Bronchial epithelial cell (primary cell): Measurements from ENCODE around the gene LDLRAD4. TPM values are rescaled to one million over a fixed set of nuclear protein-coding genes. Genes with fewer than 3 reads are reported as not detected.

Experiments
- DNase-seq: peaks from one replicate; pipeline ENCODE4 v3.0.0-alpha.2; 2010; ENCODE audit warnings: low read depth
- FAIRE-seq: peaks from 2 replicates; lab custom pipeline; 2011; peaks lifted over from hg19 to GRCh38; lab: Jason Lieb, UNC
- H3K27me3 ChIP-seq: 2 replicates; pipeline ENCODE4 v1.5.1; 2011; ENCODE audit warnings: low read length; ENCODE audit not compliant: control insufficient read depth, insufficient read depth
- H3K36me3 ChIP-seq: 2 replicates; pipeline ENCODE4 v1.5.1; 2011; ENCODE audit warnings: low read length; ENCODE audit not compliant: control insufficient read depth, insufficient read depth
- H3K4me3 ChIP-seq: 2 replicates; pipeline ENCODE4 v1.5.1; 2011; ENCODE audit warnings: mild to moderate bottlenecking, low read depth, low read length, control low read depth
- total RNA-seq: library from RNA; depleted of rRNA; stranded (reverse); fragments of >200 nt; gene quantifications from 2 replicates; pipeline ENCODE4 v1.2.1, GENCODE V29; 2014
- TF ChIP-seq, protein P1 (sequence below): IDR thresholded peaks from 2 replicates; pipeline ENCODE4 v1.5.1; 2011; ENCODE audit warnings: mild to moderate bottlenecking, moderate library complexity, low read length, control low read depth, inconsistent platforms; ENCODE audit not compliant: insufficient read depth, severe bottlenecking

The LDLRAD4 gene
- total RNA-seq, 1 donor from 2014 or later = not detected

DNA sequence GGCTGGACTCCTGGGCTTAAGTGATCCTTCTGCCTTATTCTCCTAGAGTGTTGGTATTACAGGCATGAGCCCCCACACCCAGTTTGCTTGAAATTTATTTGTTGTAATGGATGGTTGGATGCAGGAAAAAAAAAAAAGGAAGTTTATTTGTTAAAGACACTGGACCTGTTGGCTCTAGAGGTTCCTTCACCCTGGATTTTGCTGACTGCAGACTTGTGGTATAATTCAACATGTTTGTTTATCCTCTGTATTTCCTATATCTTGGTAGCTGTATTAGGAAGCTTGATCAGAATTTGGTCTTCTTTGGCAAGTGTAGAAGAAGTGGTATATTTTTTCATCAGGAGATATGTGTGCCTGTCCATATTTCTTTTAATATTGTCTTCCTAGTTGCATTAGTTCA is 138.7 kb downstream of the LDLRAD4 start:
- TF ChIP-seq, protein P1, sequence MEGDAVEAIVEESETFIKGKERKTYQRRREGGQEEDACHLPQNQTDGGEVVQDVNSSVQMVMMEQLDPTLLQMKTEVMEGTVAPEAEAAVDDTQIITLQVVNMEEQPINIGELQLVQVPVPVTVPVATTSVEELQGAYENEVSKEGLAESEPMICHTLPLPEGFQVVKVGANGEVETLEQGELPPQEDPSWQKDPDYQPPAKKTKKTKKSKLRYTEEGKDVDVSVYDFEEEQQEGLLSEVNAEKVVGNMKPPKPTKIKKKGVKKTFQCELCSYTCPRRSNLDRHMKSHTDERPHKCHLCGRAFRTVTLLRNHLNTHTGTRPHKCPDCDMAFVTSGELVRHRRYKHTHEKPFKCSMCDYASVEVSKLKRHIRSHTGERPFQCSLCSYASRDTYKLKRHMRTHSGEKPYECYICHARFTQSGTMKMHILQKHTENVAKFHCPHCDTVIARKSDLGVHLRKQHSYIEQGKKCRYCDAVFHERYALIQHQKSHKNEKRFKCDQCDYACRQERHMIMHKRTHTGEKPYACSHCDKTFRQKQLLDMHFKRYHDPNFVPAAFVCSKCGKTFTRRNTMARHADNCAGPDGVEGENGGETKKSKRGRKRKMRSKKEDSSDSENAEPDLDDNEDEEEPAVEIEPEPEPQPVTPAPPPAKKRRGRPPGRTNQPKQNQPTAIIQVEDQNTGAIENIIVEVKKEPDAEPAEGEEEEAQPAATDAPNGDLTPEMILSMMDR = no peak
- Histone ChIP-seq H3K4me3 (no peak overlapping the region), H3K36me3 (no peaks in the 10 kb centered on the region), H3K27me3 (no peaks in the 10 kb centered on the region)
- FAIRE-seq (no peak), DNase-seq (no peak)

DNA sequence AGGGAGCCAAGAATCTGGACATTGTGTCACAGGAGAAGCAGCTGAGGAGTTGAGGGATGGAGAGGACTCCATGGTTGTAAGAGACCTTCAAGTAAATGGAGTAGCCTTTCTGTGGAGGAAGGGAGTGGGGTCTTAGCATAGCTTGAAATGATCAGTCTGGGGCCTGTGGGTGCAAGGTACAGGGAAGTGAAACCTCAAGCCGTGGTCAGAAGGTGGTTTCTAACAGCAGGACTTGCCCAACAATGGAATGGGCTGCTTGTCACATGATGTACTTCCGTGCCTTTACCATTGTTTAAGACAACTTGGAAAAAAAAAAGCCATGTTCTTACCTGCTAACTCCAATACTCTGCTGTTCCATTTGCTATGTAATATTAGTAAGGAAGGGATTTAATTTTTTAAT is 140.7 kb downstream of the LDLRAD4 start:
- TF ChIP-seq, protein P1 = no peak
- Histone ChIP-seq H3K4me3 (no peak overlapping the region), H3K27me3 (no peaks in the 10 kb centered on the region), H3K36me3 (no peaks in the 10 kb centered on the region)
- no peak for DNase-seq
- no peak for FAIRE-seq

DNA sequence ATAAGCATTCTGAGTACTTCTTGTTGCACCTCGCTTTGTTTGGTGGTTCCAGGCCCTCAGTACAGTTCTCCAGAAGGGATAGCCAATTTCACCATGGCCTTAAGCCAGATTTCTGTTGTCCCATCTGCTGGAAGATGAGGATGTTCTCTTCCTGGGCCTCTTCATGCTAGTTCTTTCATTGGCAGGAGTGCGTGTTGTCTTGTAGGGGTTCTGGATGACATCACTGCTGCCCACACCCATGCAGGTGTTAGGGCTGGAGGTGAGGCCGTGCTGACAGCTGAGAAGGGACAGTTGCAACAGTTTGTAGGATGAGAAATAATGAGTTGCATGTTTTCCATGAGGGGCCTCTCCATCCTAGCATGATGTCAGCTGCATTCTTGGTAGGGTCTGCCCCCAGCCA is 142.9 kb downstream of the LDLRAD4 start:
- Histone ChIP-seq H3K27me3 (no peaks in the 10 kb centered on the region), H3K36me3 (no peaks in the 10 kb centered on the region), H3K4me3 (no peak overlapping the region)
- DNase-seq = no peak
- TF ChIP-seq, protein P1 = no peak
- FAIRE-seq = no peak

DNA sequence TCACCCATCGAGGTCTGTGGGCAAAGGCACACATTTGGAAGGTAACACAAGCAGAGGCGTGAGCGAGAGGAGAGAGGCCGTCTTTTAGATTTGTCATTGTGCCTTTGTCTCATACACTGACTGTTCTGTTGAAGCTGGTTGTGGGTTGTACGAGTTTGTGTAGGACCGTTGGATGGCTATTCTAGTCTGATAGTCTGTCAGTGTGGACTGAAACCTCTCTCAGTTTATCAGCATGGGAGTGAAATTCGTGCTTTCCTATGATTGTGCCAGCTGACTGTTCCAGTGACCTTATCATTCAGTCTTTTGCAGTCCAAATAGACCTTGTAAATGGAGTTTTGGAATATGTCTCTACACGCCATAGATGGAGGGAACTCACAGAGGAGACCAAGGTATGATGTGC is 143.5 kb downstream of the LDLRAD4 start:
- no peak overlapping the region for H3K4me3 ChIP-seq
- TF ChIP-seq, protein P1 = no peak
- no peaks in the 10 kb centered on the region for H3K36me3 ChIP-seq
- no peaks in the 10 kb centered on the region for H3K27me3 ChIP-seq
- no peak for FAIRE-seq
- DNase-seq = no peak

DNA sequence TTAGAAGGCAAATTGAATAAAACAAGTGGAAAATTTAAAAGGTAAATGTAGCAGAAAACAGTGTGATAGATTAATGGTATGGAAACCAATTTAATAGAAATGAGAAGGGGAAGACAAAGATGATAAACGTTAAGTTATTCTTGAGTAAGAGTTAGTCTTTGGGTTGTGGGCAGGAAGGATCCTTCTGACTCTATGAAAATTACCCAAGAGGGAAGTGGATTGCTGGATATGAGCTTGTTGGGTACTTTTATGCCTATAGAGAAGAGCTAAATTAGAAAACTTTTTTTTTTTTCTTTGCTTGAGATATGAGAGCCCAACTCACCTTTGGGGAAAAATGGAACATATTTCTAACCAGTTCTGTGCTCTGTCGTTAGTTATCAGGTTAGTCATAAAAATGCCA is 144.0 kb downstream of the LDLRAD4 start:
- no peak overlapping the region for H3K4me3 ChIP-seq
- DNase-seq (no peak), FAIRE-seq (no peak)
- no peaks in the 10 kb centered on the region for H3K36me3 ChIP-seq
- H3K27me3 ChIP-seq = no peaks in the 10 kb centered on the region
- TF ChIP-seq, protein P1 = no peak

DNA sequence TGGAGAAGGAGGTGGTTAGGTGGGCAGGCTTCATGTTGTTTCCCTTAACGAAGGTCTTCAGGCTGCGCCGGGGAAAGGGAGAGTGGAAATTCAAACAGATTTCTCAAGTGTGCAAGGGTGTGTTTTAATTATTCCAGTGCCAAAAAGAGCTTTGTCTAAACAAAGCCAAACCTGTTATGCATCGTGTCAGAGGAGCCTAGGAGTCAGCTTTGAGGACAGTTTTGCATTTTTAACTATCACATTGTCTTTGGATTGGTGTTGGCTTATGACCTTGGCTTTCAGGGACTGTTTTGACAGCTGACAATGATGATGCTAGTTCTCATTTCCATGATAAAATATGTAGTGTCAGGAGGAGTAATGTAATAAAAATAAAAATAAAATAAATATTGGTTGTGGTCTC is 144.8 kb downstream of the LDLRAD4 start:
- FAIRE-seq = no peak
- TF ChIP-seq, protein P1 = no peak
- Histone ChIP-seq H3K27me3 (no peaks in the 10 kb centered on the region), H3K4me3 (no peak overlapping the region), H3K36me3 (no peaks in the 10 kb centered on the region)
- no peak for DNase-seq
